RWPE2 (cell line): ENCODE measurements around the gene TEX19.

Experiments
- ATAC-seq: fragments of 200-7000 bp; cut with Tn5 transposase; 3 replicates; pipeline ENCODE4 v1.9.1; 2021; ENCODE audit warnings: low read depth
- DNase-seq: peaks from one replicate; pipeline ENCODE4 v3.0.0-alpha.2; 2020; ENCODE audit warnings: low spot score
- H3K27ac ChIP-seq: fragments of 450-650 bp; 2 replicates; pipeline ENCODE4 v1.5.1; 2017; ENCODE audit warnings: mild to moderate bottlenecking; ENCODE audit not compliant: poor library complexity, severe bottlenecking
- H3K27me3 ChIP-seq: fragments of 250-450 bp; sonication (Bioruptor Pico); 2 replicates; pipeline ENCODE4 v1.5.1; 2021; ENCODE audit warnings: mild to moderate bottlenecking, moderate library complexity; ENCODE audit not compliant: insufficient read depth, poor library complexity, severe bottlenecking
- H3K36me3 ChIP-seq: fragments of 250-450 bp; sonication (Bioruptor Pico); 2 replicates; pipeline ENCODE4 v1.5.1; 2020; ENCODE audit warnings: low read depth, mild to moderate bottlenecking, moderate library complexity
- H3K4me1 ChIP-seq: fragments of 250-450 bp; sonication (Bioruptor Pico); 2 replicates; pipeline ENCODE4 v1.5.1; 2021; ENCODE audit warnings: mild to moderate bottlenecking, moderate library complexity; ENCODE audit not compliant: insufficient read depth, poor library complexity, severe bottlenecking
- H3K4me3 ChIP-seq: fragments of 250-450 bp; sonication (Bioruptor Pico); 2 replicates; pipeline ENCODE4 v1.5.1; 2021; ENCODE audit warnings: mild to moderate bottlenecking, moderate library complexity; ENCODE audit not compliant: severe bottlenecking
- H3K9me3 ChIP-seq: fragments of 250-450 bp; sonication (Bioruptor Pico); 2 replicates; pipeline ENCODE4 v1.5.1; 2021; ENCODE audit warnings: mild to moderate bottlenecking, moderate library complexity; ENCODE audit not compliant: severe bottlenecking
- CTCF ChIP-seq: fragments of 450-650 bp; IDR thresholded peaks from one replicate; pipeline ENCODE4 v1.5.1; 2017; ENCODE audit warnings: mild to moderate bottlenecking, moderate library complexity; ENCODE audit not compliant: poor library complexity, severe bottlenecking

Gene TEX19

GRCh38 chr17:82350182-82351030, 8.6 kb upstream of the TEX19 start:
- Histone ChIP-seq H3K36me3 (no peaks in the 10 kb centered on the region), H3K4me3 (no peak overlapping the region), H3K27me3 (no peaks in the 10 kb centered on the region), H3K9me3 (no peaks in the 10 kb centered on the region), H3K27ac (no peak overlapping the region), H3K4me1 (peaks cover 1% of the 10 kb centered on the region)
- DNase-seq (no peak), ATAC-seq (no peak)
- TF ChIP-seq CTCF: no peak

GRCh38 chr17:82351254-82351712, 7.8 kb upstream of the TEX19 start:
- H3K27ac ChIP-seq: no peak overlapping the region
- H3K4me1 ChIP-seq: peaks cover 10% of the 10 kb centered on the region
- no peak for TF ChIP-seq CTCF
- no peaks in the 10 kb centered on the region for H3K9me3 ChIP-seq
- H3K4me3 ChIP-seq: no peak overlapping the region
- no peak for ATAC-seq
- no peak for DNase-seq
- no peaks in the 10 kb centered on the region for H3K27me3 ChIP-seq
- H3K36me3 ChIP-seq: no peaks in the 10 kb centered on the region

- ATAC-seq (peak; percentile 85), DNase-seq (peak; percentile 80)
- Histone ChIP-seq H3K4me3 (no peak overlapping the region), H3K27me3 (no peaks in the 10 kb centered on the region), H3K9me3 (no peaks in the 10 kb centered on the region), H3K36me3 (no peaks in the 10 kb centered on the region), H3K4me1 (peaks cover 11% of the 10 kb centered on the region), H3K27ac (no peak overlapping the region)
- peak; percentile 95 for TF ChIP-seq CTCF
These were observed 7.1 kb upstream of the TEX19 start for GRCh38 chr17:82351713-82352488.

GRCh38 chr17:82353484-82353883, 5.6 kb upstream of the TEX19 start:
- Histone ChIP-seq H3K27me3 (no peaks in the 10 kb centered on the region), H3K9me3 (no peaks in the 10 kb centered on the region), H3K36me3 (no peaks in the 10 kb centered on the region), H3K4me3 (no peak overlapping the region), H3K27ac (no peak overlapping the region), H3K4me1 (peaks cover 11% of the 10 kb centered on the region)
- no peak for DNase-seq
- no peak for TF ChIP-seq CTCF
- no peak for ATAC-seq
